WERI-Rb-1 (cell line): ENCODE results near the gene BACH1.

Experiments used
- DNase-seq: peaks from one replicate; pipeline ENCODE4 v3.0.0-alpha.2; 2020
- H3K27ac ChIP-seq: fragments of 250-450 bp; sonication (Bioruptor Pico); 2 replicates; pipeline ENCODE4 v1.5.1; 2020; ENCODE audit warnings: mild to moderate bottlenecking, moderate library complexity
- H3K27me3 ChIP-seq: fragments of 250-450 bp; sonication (Bioruptor Pico); 2 replicates; pipeline ENCODE4 v1.5.1; 2021; ENCODE audit warnings: mild to moderate bottlenecking, low read depth, moderate library complexity; ENCODE audit not compliant: insufficient read depth, severe bottlenecking
- H3K36me3 ChIP-seq: fragments of 250-450 bp; sonication (Bioruptor Pico); 2 replicates; pipeline ENCODE4 v1.5.1; 2020; ENCODE audit warnings: mild to moderate bottlenecking, moderate library complexity
- H3K4me3 ChIP-seq: 2 replicates; pipeline ENCODE4 v1.5.1; 2011; ENCODE audit warnings: low read depth, mild to moderate bottlenecking, control low read depth, low read length
- H3K9me3 ChIP-seq: fragments of 250-450 bp; sonication (Bioruptor Pico); 2 replicates; pipeline ENCODE4 v1.5.1; 2021; ENCODE audit warnings: mild to moderate bottlenecking, moderate library complexity; ENCODE audit not compliant: severe bottlenecking
- CTCF ChIP-seq: IDR thresholded peaks from 2 replicates; pipeline ENCODE4 v1.5.1; 2011; ENCODE audit warnings: low read depth, mild to moderate bottlenecking, control low read depth, inconsistent platforms, low read length

Gene BACH1

GRCh38 chr21:29326914-29327554, 28.3 kb downstream of the BACH1 start:
- Histone ChIP-seq H3K9me3 (no peaks in the 10 kb centered on the region), H3K36me3 (peaks cover 87% of the 10 kb centered on the region), H3K27me3 (no peaks in the 10 kb centered on the region), H3K27ac (no peak overlapping the region), H3K4me3 (no peak overlapping the region)
- TF ChIP-seq CTCF, result no peak
- no peak for DNase-seq

- no peak for DNase-seq
- H3K9me3 ChIP-seq, result no peaks in the 10 kb centered on the region
- H3K27ac ChIP-seq, result no peak overlapping the region
- no peak overlapping the region for H3K4me3 ChIP-seq
- TF ChIP-seq CTCF, result no peak
- H3K27me3 ChIP-seq, result no peaks in the 10 kb centered on the region
- H3K36me3 ChIP-seq, result peaks cover 89% of the 10 kb centered on the region
These were observed 30.7 kb downstream of the BACH1 start for GRCh38 chr21:29329406-29329805.

- no peak for DNase-seq
- H3K9me3 ChIP-seq, result no peaks in the 10 kb centered on the region
- no peaks in the 10 kb centered on the region for H3K27me3 ChIP-seq
- H3K27ac ChIP-seq, result no peak overlapping the region
- TF ChIP-seq CTCF, result no peak
- H3K4me3 ChIP-seq, result no peak overlapping the region
- H3K36me3 ChIP-seq, result peaks cover 88% of the 10 kb centered on the region
These were observed 32.1 kb downstream of the BACH1 start for GRCh38 chr21:29330797-29331196.

GRCh38 chr21:29332461-29333362, 34.0 kb downstream of the BACH1 start:
- no peak for TF ChIP-seq CTCF
- Histone ChIP-seq H3K36me3 (peaks cover 84% of the 10 kb centered on the region), H3K27ac (no peak overlapping the region), H3K27me3 (no peaks in the 10 kb centered on the region), H3K4me3 (no peak overlapping the region), H3K9me3 (no peaks in the 10 kb centered on the region)
- DNase-seq, result no peak

GRCh38 chr21:29333406-29333805, 34.7 kb downstream of the BACH1 start:
- H3K36me3 ChIP-seq, result peaks cover 83% of the 10 kb centered on the region
- no peaks in the 10 kb centered on the region for H3K9me3 ChIP-seq
- no peak overlapping the region for H3K27ac ChIP-seq
- H3K27me3 ChIP-seq, result no peaks in the 10 kb centered on the region
- no peak for TF ChIP-seq CTCF
- DNase-seq, result no peak
- H3K4me3 ChIP-seq, result no peak overlapping the region
